ENCODE data around the gene C2CD5.
"Not testable (repeated sequence)": the region's sequence is repeated elsewhere in the genome, so short reads cannot be mapped to it uniquely, and the experiment has no call there.

C2CD5 gene, protein sequence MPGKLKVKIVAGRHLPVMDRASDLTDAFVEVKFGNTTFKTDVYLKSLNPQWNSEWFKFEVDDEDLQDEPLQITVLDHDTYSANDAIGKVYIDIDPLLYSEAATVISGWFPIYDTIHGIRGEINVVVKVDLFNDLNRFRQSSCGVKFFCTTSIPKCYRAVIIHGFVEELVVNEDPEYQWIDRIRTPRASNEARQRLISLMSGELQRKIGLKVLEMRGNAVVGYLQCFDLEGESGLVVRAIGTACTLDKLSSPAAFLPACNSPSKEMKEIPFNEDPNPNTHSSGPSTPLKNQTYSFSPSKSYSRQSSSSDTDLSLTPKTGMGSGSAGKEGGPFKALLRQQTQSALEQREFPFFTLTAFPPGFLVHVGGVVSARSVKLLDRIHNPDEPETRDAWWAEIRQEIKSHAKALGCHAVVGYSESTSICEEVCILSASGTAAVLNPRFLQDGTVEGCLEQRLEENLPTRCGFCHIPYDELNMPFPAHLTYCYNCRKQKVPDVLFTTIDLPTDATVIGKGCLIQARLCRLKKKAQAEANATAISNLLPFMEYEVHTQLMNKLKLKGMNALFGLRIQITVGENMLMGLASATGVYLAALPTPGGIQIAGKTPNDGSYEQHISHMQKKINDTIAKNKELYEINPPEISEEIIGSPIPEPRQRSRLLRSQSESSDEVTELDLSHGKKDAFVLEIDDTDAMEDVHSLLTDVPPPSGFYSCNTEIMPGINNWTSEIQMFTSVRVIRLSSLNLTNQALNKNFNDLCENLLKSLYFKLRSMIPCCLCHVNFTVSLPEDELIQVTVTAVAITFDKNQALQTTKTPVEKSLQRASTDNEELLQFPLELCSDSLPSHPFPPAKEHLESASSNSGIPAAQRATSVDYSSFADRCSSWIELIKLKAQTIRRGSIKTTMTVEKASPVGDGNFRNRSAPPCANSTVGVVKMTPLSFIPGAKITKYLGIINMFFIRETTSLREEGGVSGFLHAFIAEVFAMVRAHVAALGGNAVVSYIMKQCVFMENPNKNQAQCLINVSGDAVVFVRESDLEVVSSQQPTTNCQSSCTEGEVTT

DNA sequence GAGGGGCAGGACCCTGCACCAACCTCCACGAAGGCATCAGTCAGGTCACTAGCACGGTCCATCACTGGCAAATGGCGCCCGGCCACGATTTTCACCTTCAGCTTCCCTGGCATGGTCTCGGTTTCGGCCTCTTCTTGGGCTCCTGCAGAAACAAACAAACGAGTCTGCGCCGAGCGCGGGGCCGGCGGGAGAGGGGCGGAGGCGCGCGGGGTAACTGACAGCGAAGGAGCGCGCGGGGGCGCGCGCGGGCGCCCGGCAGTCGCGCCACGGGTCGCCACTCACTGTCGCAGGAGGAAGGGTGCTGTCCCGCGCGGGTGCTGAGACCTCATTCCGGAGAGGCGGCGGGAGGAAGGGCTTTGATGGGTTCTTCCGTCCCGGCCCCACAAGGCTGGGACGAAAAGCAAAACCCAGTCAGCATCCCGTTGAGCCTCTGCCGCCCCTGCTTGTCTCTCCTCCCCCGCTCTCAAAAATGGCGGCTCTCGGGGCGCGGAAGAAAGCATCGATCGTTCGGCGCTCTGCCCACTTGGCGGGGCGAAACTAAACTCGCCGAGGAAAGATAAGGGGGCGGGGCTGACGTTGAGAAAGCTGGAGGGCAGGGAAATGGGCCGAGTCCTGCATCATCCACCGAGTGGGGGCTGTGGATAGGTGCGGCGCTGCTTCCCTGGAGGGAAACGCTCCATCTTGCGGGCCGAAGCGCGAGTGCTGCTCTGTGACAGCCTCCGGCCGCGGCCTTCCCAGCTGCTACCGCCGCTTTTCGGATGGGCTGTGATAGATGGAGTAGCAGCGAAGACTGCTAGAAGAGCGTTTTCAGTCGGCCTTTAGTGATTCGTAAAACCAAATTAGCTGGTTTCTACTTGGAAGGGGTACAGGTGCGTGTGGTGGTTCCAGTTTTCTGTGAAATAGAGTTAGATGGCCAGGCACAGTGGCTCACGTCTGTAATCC is at the start of gene C2CD5:
TSS of gene C2CD5 (minus strand) at position 505 of the 942 bp plus-strand sequence. CDS start at position 113, 392 bp downstream.
- no peak for FAIRE-seq

DNA sequence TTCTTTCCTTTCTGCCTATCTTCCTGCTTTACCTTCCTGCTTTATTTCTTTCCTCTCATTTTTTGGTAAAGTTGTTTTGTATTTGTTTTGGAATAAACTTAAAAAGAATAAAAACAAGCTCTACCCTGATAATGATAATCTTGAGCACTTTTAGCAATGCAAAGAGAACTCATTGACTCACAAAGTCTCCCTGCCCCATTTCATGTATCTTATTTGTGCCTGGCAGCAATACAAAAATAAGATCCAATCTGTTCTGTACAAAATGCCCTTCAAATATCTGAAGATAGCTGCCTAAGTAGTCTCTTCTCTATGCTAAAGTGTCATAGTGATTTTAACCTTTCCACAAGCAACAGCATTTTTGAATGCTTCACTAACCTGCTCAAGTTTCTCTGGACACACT is 49.5 kb upstream of the C2CD5 start:
- no peak for FAIRE-seq

DNA sequence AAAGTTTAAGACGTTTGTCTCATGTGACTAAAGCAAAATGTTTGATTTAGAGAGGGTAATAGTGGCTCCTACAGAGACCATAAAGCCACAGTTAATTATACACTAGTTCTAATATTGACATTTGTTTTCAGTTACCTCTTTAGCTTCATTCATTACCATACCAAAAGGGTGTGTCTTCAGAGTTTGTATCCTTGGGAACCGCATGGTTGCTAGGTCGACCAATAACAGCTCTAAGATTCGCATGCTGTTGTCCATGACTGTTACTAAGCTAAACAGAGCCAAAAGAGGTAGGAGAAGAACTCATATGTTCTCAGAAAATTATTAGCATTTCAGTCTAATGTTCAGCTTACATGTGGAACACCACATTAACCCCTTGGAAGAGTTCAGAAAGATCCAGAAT is 44.5 kb upstream of the C2CD5 start:
- FAIRE-seq = no peak

DNA sequence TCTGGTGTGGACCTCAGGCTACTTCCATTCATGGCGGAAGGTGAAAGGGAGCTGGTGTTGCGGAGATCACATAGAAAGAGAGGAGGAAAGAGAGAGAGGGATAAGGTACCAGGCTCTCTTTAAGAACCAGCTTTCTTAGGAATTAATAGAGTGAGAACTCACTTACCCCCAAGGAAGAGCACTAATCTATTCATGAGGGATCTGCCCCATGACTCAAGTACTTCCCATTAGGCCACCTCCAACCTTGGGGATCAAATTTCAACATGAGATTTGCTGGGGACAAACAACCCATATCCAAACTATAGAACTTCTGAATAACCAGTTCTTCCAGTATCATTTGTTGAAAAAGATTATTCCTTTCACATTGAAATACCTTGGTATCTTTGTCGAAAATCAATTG is 34.0 kb upstream of the C2CD5 start:
- no peak for FAIRE-seq

DNA sequence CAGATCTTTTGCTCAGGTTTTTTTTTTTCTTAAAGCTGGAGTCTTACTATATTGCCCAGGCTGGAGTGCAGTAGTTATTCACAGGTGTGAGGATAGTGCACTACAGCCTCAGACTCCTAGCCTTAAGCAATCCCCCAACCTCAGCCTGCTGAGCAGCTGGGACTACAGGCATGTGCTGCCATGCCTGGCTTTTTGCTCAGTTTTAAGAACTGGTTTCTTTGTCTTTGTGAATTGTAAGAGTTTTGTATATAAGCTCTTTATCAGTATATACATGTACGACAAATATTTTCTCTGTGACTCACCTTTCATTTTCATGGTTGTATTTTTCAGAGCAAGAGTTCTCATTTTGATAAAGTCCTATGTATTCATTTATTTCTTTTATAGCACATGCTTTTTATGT is 33.3 kb upstream of the C2CD5 start:
- FAIRE-seq = no peak

DNA sequence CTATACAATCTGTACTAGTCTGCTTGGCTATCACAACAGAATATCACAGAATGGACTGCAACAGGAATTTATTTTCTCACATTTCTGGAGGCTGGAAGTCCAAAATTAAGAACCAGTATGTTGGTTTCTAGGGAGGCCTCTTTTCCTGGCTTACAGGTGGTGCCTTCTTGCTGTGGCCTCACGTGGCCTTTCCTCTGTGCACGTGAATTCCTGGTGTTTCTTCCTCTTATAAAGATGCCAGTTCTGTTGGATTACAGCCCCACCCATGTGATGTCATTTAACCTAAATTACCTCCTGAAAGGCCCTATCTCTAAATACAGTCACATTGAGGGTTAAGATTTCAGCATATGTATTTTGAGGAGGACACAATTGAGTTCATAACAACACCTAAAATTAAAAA is 32.1 kb upstream of the C2CD5 start:
- FAIRE-seq = no peak

DNA sequence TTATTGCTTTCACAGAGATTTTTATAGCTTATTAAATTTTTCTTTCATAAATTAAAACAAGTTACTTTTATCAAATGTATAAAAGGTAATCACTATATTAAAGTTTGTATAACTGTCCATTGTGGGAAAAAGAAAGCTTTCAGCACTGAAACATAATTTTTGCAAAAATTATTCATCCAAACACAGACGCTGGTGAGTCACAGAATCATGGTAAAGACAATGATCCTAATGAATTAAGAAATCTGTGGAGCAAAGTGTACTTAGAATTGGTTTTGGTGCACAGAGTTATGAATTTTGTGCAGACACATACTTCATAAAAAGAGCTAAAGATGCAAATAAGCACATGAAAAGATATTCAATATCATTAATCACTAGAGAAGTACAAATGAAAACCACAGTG is 31.7 kb upstream of the C2CD5 start:
- no peak for FAIRE-seq

DNA sequence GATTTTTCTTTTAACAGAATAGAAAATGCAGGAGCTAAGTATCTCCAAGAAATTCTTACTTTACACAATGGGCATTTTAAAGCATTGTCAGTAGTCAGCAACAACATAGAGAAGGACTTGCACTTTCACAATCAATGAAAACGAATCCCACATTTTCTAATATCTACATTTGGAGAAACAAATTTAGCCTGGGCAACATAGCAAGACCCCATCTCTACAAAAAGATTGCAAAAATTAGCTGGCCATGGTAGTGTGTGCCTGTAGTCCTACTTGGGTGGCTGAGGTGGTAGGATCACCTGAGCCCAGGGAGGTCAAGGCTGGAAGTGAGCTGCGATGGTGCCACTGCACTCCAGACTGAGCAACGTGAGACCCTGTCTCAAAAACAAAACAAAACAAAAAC is 30.6 kb upstream of the C2CD5 start:
- no peak for FAIRE-seq

DNA sequence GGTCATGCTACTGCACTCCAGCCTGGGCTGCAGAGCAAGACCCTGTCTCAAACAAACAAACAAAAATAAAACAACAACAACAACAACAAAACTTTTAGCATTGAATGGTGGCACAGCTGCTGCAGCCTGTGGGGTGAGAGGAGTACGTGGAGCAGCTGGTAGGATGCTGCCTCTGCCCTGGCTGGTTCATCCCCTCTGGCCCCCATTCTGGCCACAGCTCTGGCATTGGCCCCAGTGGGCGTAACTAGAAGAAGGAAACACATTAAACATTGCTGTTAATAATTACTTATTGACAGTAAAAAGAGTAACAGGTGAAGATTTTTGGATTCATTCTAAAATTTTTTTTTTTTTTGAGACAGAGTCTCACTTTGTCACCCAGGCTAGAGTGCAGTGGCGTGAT is 28.8 kb upstream of the C2CD5 start:
- no peak for FAIRE-seq

DNA sequence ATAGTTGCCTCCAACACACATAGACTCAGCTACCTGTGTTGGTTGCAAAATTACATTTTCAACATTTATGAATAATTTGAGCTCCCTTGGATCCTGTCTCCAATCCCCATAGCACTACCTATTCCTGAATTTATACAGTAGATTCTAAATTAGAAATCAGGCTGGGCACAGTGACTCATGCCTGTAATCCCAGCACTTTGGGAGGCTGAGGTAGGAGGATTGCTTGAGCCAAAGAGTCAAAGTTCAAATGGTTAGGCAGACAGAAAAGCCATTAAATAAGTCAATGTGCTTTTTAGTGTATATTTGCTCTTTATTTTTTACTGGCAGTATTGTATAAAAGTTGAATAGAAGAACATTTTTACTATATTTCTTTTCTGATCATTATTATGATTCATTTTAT is 24.9 kb upstream of the C2CD5 start:
- FAIRE-seq = peak; percentile 18

DNA sequence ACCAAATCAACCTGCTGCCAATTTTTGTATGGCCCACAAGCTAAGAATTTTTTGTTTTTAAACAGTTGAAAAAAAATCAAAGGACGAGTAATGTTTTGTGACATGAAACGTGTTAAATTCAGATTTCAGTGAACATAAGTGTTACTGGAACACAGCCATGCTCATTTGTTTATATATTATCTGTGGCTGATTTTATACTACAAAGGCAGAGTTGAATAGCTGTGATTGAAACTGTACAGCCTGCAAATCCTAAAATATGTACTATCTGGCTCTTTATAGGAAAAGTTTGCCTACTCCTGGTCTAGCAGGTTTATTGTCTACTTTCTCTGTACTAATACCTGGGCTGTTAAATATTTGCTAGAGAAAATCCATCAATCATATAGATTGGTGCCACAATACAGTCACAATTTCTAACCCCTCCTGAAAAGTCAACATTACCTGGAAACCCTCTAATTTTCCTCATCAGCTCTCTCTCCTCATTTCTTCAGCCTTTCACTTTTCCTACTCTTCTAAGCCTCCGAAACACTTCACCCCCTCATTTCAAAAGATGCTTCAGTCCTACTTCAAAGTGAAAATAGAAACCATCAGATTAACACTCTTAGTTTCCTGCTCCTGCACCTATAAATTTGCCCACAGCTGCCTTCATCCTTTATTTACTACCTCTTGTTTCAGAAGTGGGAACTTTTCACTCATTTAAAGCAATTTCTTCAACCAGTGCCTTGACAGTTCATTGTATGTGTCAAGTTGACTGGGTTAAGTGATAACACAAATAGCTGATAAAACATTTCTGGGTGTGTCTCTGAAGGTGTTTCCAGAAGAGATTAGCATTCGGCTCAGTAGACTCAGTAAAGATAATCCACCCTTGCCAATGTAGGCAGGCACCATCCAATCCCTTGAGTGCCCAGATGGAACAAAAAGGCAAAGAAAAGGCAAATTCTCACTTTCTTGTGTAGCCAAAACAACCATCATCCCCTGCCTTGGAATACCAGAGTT is 18.0 kb upstream of the C2CD5 start:
- FAIRE-seq = peak; percentile 10

DNA sequence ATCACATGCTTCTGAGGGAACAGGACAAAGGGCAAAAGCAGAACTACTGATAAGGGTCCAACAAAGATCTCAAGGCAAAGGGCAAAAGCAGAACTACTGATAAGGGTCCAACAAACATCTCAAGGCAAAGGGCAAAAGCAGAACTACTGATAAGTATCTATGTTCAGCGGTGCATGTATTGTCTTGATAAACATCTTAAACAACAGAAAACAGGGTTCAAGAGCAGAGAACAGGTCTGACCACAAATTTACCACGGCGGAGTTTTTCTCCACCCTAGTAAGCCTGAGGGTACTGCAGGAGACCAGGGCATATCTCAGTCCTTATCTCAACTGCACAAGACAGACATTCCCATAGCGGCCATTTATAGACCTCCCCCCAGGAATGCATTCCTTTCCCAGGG is 10.4 kb upstream of the C2CD5 start:
- FAIRE-seq = not testable (repeated sequence)

DNA sequence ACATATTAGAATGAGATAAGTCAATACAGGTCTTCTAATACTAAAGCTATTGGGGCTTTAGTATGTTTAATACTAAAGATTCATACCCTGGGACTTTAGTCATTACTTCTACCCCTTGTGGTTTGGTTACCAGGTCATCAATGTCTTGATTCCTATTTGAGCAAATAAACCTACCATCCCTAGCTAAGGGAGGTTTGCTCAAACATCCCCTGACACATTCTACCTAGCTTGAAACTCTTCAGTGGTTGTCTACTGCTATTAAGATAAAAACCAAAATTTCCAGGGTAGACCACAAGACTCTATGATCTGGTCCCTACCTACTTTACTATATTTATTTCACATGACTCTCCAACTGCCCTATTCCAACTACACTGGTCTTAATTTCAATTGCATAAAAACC is 7.3 kb upstream of the C2CD5 start:
- FAIRE-seq = no peak

DNA sequence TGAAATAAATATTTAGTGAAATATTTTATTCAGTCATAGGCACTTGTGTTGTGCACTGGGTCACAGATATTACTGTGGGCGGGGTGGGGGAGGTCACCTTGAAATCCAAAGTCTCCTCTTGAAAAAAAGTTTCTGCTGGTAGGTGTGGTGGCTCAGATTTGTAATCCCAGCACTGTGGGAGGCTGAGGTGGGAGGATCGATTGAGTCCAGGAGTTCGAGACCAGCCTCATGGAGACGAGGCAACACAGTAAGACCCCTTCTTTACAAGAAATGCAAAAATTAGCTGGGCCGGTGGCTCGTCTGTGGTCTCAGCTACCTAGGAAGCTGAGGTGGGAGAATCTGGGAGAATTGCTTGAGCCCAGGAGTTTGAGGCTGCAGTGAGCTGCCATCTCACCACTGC is 913 bp upstream of the C2CD5 start:
- FAIRE-seq = no peak

DNA sequence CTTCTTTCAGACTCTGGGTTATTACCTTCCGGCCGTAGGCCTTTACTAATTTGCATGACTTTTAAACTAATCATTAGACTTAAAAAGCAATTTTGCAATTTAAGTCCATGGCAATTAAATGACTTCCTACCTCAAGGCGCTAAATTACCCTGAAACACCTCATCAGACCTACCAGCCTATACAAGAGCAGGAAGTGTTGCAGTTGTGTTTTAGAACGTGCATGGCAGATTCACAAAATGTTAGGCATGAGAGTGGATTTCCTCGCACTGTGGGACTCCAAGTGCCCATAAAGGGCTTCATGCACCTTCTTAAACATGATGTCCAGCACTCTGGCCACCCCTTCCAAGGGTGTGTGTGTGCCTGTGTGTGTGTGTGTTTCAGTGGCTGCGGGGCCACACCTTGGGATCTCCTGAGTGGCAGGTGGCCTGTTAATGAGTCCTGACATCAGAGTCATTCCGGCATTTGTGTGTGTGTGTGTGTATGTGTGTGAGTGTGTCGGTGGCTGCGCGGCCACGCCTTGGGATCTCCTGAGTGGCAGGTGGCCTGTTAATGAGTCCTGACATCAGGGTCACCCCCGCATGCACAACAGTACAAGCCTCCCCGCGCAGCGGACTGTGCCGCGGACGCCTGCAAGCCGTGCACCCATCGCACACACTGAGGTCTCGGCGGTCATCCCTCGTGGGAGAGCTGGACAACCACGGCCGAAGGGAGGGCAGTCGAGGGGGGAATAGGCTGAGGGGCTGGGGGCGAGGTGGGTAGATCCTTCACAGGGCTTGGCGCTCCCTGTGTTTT is 900 bp downstream of the C2CD5 start:
- no peak for FAIRE-seq

DNA sequence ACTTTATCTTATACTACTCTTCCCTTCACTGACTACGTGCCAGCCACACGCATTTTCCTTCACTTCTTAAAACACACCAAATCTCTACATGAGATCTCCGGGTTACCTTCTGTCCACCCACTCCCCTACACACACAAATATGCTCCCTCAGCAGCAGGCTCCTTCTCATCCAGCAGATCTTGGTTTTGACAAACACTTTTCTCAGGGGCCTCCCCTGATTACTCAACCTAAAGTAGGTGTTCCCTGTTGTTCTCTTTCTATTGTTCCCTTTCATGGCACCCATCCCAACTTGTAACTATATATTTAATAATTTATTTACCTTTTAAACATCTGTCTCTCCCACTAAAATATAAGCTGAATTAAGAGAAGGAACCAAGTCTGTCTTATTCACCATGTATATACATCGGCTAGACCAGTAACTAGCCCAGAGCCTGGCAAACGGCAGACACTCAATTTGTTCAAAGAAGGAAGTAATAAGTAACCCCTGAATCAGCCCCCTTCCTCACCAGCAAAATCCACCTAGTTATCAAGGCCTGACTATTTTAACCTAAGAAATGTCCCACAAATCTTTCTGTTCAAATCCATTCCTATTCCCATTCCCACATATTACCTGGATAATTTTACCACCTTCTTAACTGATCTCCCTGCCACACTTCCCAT is 2.7 kb downstream of the C2CD5 start:
- no peak for FAIRE-seq

DNA sequence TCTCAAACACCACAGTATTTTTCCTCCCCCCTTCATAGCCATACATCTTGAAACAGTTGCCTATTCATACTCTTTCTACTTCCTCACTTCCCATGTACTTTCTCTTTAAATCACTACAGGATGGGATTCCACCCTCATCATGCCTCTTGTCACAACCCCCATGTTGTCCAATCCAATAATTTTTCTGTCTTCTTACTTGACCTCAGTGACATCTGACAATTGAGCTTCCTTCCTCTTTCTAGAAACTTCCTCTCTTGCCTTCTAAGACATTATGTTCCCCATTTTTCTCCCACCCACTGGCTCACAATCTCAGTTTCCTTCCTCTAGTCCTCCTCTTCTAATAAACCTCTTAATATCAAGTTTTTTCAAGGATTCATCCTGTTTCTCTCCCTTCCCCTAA is 5.3 kb downstream of the C2CD5 start:
- no peak for FAIRE-seq

DNA sequence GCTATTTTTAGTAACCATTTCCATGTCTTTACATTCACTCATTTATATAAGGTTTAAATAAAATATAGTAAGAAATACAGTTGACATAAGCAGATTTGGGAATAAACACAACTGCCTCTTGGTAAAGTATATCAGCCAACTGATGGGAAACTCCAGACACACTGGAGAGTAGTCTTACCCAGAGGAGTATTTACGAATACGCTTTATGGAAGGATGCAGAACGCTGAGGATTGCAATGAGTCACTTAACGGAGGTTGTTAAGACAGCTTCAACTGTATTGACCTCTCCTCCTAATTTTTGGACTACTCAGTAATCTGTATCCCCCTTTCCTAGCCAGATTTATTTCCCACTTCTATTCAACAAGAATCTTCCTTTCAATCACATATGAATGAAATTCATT is 6.0 kb downstream of the C2CD5 start:
- no peak for FAIRE-seq

DNA sequence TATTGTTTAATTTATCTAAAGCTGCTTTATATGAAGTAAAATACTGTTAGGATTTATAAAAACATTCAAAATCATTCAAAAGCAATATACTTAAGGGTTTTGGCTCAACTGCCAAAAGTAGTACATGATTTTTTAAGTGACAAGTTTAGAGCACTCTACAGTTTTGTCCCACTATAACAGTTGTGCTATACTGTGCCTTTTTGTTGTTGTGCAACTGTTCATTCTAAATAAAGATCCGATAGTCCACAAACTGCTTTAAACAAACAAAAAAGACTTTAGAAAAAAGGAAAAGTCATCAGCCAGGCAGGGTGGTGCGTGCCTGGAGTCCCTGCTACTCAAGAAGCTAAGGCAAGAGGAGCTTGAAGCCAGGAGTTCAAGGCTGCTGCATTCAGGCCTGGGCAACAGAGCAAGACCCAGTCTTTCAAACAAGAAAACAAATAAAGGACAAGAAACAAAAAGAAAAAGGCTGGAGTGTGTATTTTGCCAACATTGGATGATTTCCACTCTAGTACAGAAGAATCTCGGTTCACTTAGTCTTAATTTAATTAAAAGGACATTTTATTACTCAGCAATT is 7.3 kb downstream of the C2CD5 start:
- no peak for FAIRE-seq

Data from colon (tissue), 2 donors.